HG03175 (cell line): ENCODE measurements around the gene ANKMY1.

Experiments
- ATAC-seq: cut with Tn5 transposase; IDR thresholded peaks from one replicate; pipeline ENCODE4 v1.9.1; 2021; ENCODE audit warnings: mild to moderate bottlenecking, moderate library complexity; ENCODE audit not compliant: unreplicated experiment

The ANKMY1 gene

GRCh38 chr2:240451791-240452461, 105.9 kb downstream of the ANKMY1 start:
- ATAC-seq, result no peak

- ATAC-seq, result no peak
Measured at GRCh38 chr2:240451108-240451611, 106.6 kb downstream of the ANKMY1 start.

DNA sequence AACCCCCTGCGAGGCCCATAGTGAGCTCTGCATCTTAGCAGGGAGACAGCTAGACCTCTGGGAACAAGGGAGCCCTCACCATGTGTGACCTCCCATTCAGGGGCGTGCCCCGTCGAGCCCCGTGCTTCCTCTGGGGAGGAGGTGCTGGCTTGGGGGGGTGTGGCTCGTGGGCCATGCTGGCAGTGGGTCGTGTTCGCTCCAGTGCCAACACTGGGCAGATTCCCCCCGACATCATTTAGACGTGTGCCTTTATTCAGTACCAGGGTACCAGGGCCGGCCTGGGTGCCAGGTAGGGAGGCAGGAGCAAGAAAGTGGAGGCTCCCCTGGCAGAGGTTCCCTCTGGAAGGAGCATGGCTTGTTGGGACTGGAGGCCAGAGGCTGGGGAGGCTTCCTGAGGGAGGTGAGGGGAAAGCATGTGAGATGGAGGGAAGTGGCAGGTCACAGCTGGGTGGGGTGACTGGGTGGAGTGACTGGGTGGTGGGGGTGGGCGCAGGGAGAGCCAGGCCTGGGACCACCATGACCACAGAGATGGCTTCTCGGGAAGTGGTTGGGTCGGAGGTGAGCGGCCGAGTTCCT, 107.2 kb downstream of the ANKMY1 start:
- ATAC-seq, result no peak

- ATAC-seq, result no peak
Measured at GRCh38 chr2:240449764-240450531, 107.8 kb downstream of the ANKMY1 start.

DNA sequence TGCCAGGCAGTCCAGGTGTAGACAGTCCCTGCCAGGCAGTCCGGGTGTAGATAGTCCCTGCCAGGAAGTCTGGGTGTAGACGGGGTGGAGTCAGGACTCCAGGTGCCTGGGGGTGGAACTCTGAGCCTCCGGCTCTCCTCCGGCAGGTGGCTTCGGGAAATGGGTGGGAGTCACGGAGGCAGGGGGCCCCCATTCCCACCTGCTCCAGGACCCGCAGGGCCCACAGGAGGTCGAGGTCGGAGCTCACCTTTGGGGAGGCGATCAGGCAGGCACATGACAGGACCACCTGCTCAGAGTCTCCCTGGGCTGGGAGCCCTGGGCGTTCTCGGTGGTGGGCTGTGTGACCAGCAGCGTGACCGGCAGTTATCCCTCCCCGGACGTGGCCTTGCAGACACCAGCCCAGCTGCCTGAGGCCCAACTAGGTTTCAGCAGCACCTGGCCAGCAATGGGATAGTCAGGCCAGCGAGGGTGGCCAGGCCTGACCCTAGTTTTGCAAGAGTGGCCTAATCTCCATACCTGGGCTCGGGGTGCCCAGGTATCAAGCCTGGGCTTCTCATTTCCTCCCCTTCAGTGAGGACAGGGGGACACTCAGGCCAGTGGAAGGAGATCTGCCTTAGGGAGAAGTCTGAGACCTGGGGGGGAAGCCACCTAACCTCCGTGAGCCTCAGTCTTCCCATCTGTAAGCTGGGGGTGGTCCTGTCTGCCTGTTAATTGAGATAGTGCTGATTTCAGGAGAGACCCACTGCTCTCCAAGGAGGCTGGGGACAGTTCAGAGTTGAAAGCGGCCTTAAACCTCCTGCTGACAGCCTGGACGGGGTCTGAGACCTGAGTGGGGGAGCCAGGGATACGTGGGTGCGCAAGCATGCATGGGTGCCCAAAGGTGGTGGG, 109.2 kb downstream of the ANKMY1 start:
- ATAC-seq, result no peak

- ATAC-seq, result no peak
Measured at GRCh38 chr2:240447934-240448333, 109.9 kb downstream of the ANKMY1 start.

DNA sequence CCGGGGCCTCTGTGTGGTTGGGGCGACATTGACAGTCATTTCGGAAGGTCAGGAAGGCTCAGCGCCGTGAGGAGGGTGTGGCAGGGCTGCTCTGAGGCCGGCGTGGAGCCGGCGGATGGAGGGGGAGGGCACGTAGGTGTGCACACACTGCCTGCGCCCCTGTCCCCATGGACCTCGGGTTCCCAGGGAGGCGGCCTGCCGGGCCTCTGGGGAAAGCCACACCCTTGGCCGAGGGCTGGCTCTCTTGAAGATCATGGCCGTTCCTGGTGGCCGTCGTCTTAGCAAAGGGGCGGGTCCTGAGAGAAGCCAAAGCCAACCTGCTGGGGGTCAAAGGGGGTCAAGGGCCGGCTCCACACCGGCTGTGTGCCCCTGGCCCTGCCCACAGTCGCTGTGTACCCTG, 110.5 kb downstream of the ANKMY1 start:
- ATAC-seq, result no peak

GRCh38 chr2:240446664-240447175, 111.1 kb downstream of the ANKMY1 start:
- no peak for ATAC-seq

- no peak for ATAC-seq
Measured at GRCh38 chr2:240445961-240446663, 111.7 kb downstream of the ANKMY1 start.

GRCh38 chr2:240444464-240444863, 113.3 kb downstream of the ANKMY1 start:
- no peak for ATAC-seq

GRCh38 chr2:240443891-240444301, 113.9 kb downstream of the ANKMY1 start:
- no peak for ATAC-seq

DNA sequence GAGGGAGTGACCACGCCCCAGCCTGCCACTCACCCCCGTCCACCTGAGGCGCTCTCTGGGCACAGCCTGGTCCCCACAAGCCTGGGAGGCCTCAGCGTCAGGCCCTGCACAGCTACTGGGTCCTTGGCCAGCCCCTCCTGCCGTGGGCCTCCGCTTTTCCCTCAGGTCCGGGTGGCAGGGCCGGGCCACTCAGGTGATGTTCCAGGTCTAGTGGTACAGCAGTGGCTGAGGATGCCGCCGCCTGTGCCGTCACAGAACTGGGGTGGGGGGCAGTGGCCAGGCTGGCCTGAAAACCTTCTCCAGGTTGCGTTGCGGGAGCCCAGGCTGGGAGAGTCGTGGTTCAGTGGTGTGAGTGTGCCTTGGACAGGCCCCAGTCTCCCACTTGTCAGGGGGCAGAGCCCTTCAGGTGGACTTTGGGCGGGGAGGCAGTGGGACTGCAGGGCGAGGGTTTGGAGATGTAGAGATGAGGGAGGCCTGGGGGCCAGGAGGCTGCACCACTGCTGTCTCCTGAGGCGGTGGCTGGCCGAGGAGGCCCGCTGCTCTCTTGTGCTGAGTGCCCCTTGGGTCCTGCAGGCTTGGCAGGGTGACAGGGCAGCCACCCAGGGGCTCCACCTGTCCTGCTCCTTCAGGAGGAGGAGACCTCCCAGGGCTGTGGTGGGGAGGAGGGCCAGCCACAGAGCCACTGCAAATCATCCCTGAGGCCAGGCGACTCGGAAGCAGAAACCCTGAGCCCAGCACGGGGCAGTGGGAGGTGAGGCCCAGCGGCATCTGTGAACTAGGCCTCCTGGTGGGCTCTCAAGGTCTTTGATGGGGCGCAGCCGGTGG, 114.7 kb downstream of the ANKMY1 start:
- no peak for ATAC-seq

GRCh38 chr2:240441993-240442411, 115.8 kb downstream of the ANKMY1 start:
- ATAC-seq, result no peak

- ATAC-seq, result no peak
Measured at GRCh38 chr2:240441326-240441992, 116.3 kb downstream of the ANKMY1 start.

- ATAC-seq, result no peak
Measured at GRCh38 chr2:240440704-240441320, 117.0 kb downstream of the ANKMY1 start.

DNA sequence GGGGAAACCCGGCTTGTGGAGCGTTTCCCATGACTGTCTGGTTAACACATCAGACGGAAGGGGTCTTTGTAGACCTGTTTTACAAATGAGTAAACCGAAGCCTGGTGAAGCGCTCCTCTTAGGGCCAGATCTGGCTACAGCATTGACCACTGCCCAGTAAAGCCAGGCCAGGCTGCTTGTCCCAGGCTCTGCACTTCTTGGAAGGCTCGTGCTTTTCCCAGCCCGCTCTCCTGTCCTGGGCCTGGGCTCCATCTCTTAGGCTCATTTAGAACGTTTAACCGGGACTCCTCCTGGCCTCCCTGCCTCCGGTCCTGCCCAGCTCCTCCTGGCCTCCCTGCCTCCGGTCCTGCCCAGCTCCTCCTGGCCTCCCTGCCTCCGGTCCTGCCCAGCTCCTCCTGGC, 117.5 kb downstream of the ANKMY1 start:
- ATAC-seq, result no peak

DNA sequence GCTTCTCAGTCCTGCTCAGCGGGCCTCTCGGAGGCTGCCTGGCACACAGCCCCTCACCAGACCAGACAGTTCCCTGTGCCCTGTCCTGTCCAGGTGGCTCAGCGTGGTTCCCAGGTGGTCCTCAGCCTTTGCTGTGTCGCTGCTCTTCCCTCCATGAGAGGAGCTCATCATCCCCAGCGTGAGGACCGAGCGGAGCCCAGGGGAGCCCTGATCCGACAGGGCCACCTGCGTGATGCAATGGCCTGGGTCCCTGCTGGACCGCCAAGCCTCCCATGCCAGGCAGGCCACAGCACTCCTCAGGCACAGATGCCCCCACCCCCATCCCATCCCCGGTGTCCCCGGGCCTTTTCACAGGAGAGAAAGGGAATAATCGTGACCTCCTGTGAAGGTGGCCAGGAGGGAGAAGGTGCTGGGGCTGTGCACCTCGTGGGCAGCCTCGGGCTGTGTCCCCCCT, 118.1 kb downstream of the ANKMY1 start:
- no peak for ATAC-seq
